NCI-H2029 treated with DMSO at 0.1 percent for 48 hours (cell line): Measurements from ENCODE around the gene EEF1A2.

Experiments
- DNase-seq: peaks from one replicate; lab custom pipeline; 2025; lab: John Stamatoyannopoulos, UW

Gene EEF1A2

GRCh38 chr20:63469713-63470101 is 29.2 kb downstream of the EEF1A2 start:
- DNase-seq: no peak

GRCh38 chr20:63469019-63469712 is 29.7 kb downstream of the EEF1A2 start:
- DNase-seq: no peak

- DNase-seq: no peak
Observed at GRCh38 chr20:63468421-63468820, 30.5 kb downstream of the EEF1A2 start.

GRCh38 chr20:63467294-63468083 is 31.4 kb downstream of the EEF1A2 start:
- no peak for DNase-seq

GRCh38 chr20:63466861-63467260 is 32.0 kb downstream of the EEF1A2 start:
- no peak for DNase-seq

GRCh38 chr20:63466250-63466825 is 32.5 kb downstream of the EEF1A2 start:
- no peak for DNase-seq

GRCh38 chr20:63465380-63466249 is 33.3 kb downstream of the EEF1A2 start:
- no peak for DNase-seq

- no peak for DNase-seq
Observed at GRCh38 chr20:63464289-63464635, 34.6 kb downstream of the EEF1A2 start.

GRCh38 chr20:63463400-63464288 is 35.2 kb downstream of the EEF1A2 start:
- no peak for DNase-seq

GRCh38 chr20:63462244-63462643 is 36.6 kb downstream of the EEF1A2 start:
- DNase-seq: no peak

GRCh38 chr20:63461104-63461763 is 37.6 kb downstream of the EEF1A2 start:
- DNase-seq: no peak

GRCh38 chr20:63459070-63459380 is 39.9 kb downstream of the EEF1A2 start:
- DNase-seq: no peak

GRCh38 chr20:63458170-63459069 is 40.5 kb downstream of the EEF1A2 start:
- no peak for DNase-seq

- DNase-seq: no peak
Observed at GRCh38 chr20:63457737-63458136, 41.1 kb downstream of the EEF1A2 start.

GRCh38 chr20:63456429-63457284 is 42.2 kb downstream of the EEF1A2 start:
- DNase-seq: no peak

GRCh38 chr20:63455568-63455859 is 43.4 kb downstream of the EEF1A2 start:
- DNase-seq: no peak

- DNase-seq: no peak
Observed at GRCh38 chr20:63454731-63455567, 43.9 kb downstream of the EEF1A2 start.

GRCh38 chr20:63452821-63453523 is 45.9 kb downstream of the EEF1A2 start:
- no peak for DNase-seq
